GM12864 (cell line): ENCODE measurements around the gene LYPD4.
"Not testable (repeated sequence)": the region's sequence is repeated elsewhere in the genome, so short reads cannot be mapped to it uniquely, and the experiment has no call there.

ENCODE experiments used
- DNase-seq: peaks from one replicate; pipeline ENCODE4 v3.0.0-alpha.2; 2011; ENCODE audit warnings: low read depth
- H3K4me3 ChIP-seq: 2 replicates; pipeline ENCODE4 v1.5.1; 2011; ENCODE audit warnings: mild to moderate bottlenecking, low read depth, low read length, control low read depth
- CTCF ChIP-seq: IDR thresholded peaks from 2 replicates; pipeline ENCODE4 v1.5.1; 2011; ENCODE audit warnings: low read depth, mild to moderate bottlenecking, moderate library complexity, low read length, control low read depth, inconsistent platforms; ENCODE audit errors: missing control alignments

Gene LYPD4

GRCh38 chr19:41792513-41793413 lies 51.7 kb downstream of the LYPD4 start:
- no peak for DNase-seq
- no peak overlapping the region for H3K4me3 ChIP-seq
- TF ChIP-seq CTCF: peak; percentile 84

GRCh38 chr19:41789053-41789452 lies 55.4 kb downstream of the LYPD4 start:
- H3K4me3 ChIP-seq, DNase-seq: not testable (repeated sequence)

DNA sequence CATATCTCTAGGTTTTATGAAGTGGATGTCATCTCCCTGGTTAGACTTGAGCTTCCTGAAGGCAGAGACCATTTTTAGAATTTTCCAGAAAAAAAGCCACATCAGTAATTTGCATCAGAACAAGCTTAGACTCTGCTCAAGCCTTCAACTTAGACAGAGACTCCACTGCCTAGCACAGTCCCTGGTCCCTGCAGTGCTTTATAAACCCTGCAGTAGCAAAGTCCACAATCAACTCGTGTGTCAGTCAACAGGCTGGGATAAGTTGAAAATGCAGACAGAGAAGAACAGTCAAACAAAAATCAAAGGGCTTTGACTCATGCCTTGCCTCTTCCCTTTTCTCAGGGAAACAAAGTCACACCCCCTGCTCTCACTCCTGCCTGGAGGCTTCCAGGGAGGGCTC lies 56.0 kb downstream of the LYPD4 start:
- not testable (repeated sequence) for DNase-seq, H3K4me3 ChIP-seq
